ENCODE results near the gene TBX5. TPM values are rescaled to one million over a fixed set of nuclear protein-coding genes. Genes with fewer than 3 reads are reported as not detected.

TBX5 gene
- total and polyA plus RNA-seq, 9 of the 15 experiments (the other 6 are each of a cell fraction or from before 2014, with no cell fraction given): not detected

DNA sequence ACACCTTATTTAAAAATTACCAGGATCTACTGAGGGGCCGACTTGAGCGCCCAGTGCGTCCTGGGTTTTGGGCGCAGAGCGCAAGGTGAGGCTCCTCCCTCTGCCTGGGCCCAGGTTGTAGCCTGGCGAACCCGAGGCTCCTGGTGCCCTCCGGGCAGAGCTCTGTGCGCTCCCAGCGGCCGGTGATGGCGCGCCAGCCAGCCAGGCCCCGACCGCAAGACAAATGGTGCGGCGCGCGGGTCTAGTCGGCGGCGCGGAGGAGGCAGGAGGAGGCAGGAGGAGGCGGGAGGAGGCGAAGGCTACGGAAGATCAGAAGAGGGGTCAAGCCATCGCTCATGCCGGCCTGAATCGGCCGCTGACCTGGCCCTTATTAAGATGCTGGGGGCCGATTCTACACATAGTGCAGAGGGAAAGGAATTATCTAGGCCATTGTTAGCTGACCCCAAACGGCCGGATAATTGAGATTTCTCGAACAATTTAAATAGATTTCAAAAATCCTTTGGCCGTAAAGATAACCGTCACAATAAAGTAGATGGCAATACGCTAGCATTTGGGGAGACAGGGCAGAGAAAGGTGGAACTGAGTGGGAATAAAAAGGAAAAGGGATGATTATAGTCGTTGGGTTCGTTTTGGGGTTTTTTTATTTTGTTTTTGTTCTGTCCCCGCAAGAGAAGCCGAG lies 2.8 kb downstream of the TBX5 start:
- Histone ChIP-seq H3K27me3 (ENCODE audit: control insufficient read depth in 2 of 2, insufficient read depth in 2 of 2, low read length in 2 of 2) (peaks cover 55 to 86% of the 10 kb centered on the region in 2 experiments), H3K4me1 (replicated peaks in 1 of 2; ENCODE audit: control insufficient read depth in 2 of 2, insufficient read depth in 2 of 2, low read length in 2 of 2) (peaks cover 0 to 7% of the 10 kb centered on the region in 2 experiments; a peak in 2 of 5 replicates), H3K79me2 (ENCODE audit: control insufficient read depth, insufficient read depth, low read length) (no peaks in the 10 kb centered on the region), H2AFZ (ENCODE audit: low read depth, low read length) (no peak overlapping the region), H3K36me3 (ENCODE audit: control insufficient read depth, insufficient read depth, low read length) (no peaks in the 10 kb centered on the region), H3K9me1 (ENCODE audit: control insufficient read depth, insufficient read depth, low read length) (peaks cover 3% of the 10 kb centered on the region), H3K4me2 (ENCODE audit: insufficient read depth, low read length) (no peak overlapping the region), H4K20me1 (replicated peaks; ENCODE audit: control insufficient read depth, insufficient read depth, low read length) (0 out of 2 replicates have a peak, but pooled peaks cover 6% of the 10 kb centered on the region), H3K9ac (ENCODE audit: insufficient read depth in 1 of 2, low read depth in 2 of 2, low read length in 2 of 2) (no peak overlapping the region), H3K9me3 (replicated peaks; ENCODE audit: control insufficient read depth, insufficient read depth, low read depth, low read length) (no peaks in the 10 kb centered on the region), H3K4me3 (no peak overlapping the region), H3K27ac (ENCODE audit: extremely low read depth, low read depth, low read length) (no peak overlapping the region)
- POLR2A ChIA-PET: no interaction called here
- no peak for DNase-seq (ENCODE audit: extremely low read depth in 1 of 4, low spot score in 3 of 4)
- CTCF ChIA-PET (ENCODE audit: low intra/inter-chr PET ratio): no interaction called here
- ATAC-seq: peak; percentile 38; the same call in 2 of the 3 replicates
- intact Hi-C loops (cut with micrococcal nuclease) (no loop called here), in situ Hi-C loops (cut with MboI) (no loop called here)
- 5% methylated on average over 29 of the region's 41 CpGs for WGBS (ENCODE audit: insufficient coverage, low coverage, missing lambda C conversion rate)
- no TSS peak for BruUV-seq (replicated peaks)
- no peak for TF ChIP-seq PHF8 (IDR thresholded peaks at IDR 0.05; ENCODE audit: borderline replicate concordance, low read length)
- TF ChIP-seq, protein P1, sequence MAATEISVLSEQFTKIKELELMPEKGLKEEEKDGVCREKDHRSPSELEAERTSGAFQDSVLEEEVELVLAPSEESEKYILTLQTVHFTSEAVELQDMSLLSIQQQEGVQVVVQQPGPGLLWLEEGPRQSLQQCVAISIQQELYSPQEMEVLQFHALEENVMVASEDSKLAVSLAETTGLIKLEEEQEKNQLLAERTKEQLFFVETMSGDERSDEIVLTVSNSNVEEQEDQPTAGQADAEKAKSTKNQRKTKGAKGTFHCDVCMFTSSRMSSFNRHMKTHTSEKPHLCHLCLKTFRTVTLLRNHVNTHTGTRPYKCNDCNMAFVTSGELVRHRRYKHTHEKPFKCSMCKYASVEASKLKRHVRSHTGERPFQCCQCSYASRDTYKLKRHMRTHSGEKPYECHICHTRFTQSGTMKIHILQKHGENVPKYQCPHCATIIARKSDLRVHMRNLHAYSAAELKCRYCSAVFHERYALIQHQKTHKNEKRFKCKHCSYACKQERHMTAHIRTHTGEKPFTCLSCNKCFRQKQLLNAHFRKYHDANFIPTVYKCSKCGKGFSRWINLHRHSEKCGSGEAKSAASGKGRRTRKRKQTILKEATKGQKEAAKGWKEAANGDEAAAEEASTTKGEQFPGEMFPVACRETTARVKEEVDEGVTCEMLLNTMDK (IDR thresholded peaks at IDR 0.05; ENCODE audit: borderline replicate concordance, insufficient read depth, low read depth, low read length, poor library complexity, severe bottlenecking): peak; percentile 30
- TF ChIP-seq, protein P2, sequence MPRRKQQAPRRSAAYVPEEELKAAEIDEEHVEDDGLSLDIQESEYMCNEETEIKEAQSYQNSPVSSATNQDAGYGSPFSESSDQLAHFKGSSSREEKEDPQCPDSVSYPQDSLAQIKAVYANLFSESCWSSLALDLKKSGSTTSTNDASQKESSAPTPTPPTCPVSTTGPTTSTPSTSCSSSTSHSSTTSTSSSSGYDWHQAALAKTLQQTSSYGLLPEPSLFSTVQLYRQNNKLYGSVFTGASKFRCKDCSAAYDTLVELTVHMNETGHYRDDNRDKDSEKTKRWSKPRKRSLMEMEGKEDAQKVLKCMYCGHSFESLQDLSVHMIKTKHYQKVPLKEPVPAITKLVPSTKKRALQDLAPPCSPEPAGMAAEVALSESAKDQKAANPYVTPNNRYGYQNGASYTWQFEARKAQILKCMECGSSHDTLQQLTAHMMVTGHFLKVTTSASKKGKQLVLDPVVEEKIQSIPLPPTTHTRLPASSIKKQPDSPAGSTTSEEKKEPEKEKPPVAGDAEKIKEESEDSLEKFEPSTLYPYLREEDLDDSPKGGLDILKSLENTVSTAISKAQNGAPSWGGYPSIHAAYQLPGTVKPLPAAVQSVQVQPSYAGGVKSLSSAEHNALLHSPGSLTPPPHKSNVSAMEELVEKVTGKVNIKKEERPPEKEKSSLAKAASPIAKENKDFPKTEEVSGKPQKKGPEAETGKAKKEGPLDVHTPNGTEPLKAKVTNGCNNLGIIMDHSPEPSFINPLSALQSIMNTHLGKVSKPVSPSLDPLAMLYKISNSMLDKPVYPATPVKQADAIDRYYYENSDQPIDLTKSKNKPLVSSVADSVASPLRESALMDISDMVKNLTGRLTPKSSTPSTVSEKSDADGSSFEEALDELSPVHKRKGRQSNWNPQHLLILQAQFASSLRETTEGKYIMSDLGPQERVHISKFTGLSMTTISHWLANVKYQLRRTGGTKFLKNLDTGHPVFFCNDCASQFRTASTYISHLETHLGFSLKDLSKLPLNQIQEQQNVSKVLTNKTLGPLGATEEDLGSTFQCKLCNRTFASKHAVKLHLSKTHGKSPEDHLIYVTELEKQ (CRISPR knock-in tag; IDR thresholded peaks at IDR 0.05): no peak
- TF ChIP-seq MTF1 (CRISPR knock-in tag; IDR thresholded peaks at IDR 0.05; ENCODE audit: borderline replicate concordance): no peak
- no peak for TF ChIP-seq SIN3A (IDR thresholded peaks at IDR 0.05; ENCODE audit: borderline replicate concordance in 2 of 2, control insufficient read depth in 1 of 2, low read depth in 2 of 2, low read length in 2 of 2)
- no peak for TF ChIP-seq ASH1L (IDR thresholded peaks at IDR 0.05; ENCODE audit: borderline replicate concordance, low read depth, partially characterized antibody)
- no peak for TF ChIP-seq ZNF354B (CRISPR knock-in tag; IDR thresholded peaks at IDR 0.05)
- TF ChIP-seq, protein P3, sequence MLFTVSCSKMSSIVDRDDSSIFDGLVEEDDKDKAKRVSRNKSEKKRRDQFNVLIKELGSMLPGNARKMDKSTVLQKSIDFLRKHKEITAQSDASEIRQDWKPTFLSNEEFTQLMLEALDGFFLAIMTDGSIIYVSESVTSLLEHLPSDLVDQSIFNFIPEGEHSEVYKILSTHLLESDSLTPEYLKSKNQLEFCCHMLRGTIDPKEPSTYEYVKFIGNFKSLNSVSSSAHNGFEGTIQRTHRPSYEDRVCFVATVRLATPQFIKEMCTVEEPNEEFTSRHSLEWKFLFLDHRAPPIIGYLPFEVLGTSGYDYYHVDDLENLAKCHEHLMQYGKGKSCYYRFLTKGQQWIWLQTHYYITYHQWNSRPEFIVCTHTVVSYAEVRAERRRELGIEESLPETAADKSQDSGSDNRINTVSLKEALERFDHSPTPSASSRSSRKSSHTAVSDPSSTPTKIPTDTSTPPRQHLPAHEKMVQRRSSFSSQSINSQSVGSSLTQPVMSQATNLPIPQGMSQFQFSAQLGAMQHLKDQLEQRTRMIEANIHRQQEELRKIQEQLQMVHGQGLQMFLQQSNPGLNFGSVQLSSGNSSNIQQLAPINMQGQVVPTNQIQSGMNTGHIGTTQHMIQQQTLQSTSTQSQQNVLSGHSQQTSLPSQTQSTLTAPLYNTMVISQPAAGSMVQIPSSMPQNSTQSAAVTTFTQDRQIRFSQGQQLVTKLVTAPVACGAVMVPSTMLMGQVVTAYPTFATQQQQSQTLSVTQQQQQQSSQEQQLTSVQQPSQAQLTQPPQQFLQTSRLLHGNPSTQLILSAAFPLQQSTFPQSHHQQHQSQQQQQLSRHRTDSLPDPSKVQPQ (CRISPR knock-in tag; IDR thresholded peaks at IDR 0.05; ENCODE audit: borderline replicate concordance): no peak
- FAIRE-seq: no peak
